Measurements from ENCODE around the gene HERC4.
"Not testable (repeated sequence)": the region's sequence is repeated elsewhere in the genome, so short reads cannot be mapped to it uniquely, and the experiment has no call there.

HERC4 gene

DNA sequence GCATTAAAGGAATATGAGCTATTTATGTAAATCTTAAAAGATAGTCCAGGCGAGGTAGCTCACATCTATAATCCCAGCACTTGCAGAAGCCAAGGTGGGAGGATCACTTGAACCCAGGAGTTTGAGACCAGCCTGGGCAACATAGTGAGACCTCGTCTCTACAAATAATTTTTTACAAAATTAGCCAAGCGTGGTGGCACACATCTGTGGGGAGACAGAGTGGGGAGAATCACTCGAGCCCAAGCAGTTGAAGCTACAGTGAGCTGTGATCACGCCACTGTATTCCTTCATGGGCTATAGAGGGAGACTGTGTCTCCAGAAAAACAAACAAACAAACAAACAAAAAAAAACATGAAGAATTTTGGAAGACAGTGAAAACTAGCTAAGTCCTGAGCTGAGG is 28.4 kb downstream of the HERC4 start:
- no peak for DNase-seq

DNA sequence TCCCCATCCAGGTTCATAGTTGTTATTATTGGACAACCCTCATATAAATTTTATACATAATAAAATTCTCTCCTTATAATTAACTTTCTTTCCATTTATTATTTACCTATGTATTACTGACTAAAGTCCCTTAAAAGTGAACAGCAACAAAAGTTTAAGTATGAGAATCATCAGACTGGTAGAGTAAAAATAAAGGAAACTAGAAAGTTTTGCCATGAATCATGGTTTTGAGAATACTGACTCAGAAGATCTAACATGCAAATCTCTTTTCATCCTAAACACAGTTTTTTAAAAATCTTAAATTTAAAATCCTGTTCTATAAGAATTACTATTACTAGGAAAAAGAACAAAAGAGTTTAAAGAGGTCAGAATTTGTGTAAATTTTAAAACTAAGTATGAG is 32.1 kb downstream of the HERC4 start:
- no peak for DNase-seq

DNA sequence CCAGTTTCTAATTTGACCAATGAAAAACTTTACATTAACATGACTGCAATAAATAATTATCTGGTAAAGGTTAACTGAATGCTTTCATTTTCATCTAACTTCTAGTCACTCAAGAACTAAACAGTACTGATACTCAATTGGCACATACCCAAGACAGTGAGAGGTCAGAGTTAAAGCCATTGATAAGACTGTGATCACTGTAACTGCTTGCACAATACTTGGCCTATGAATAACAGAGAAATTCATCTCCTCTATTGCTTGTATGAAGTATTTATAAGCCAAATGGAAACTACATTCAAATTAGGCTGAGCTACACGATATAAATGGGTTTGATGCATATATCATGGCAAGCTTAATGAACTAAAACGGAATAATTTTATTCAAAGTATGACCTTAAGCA is 43.0 kb downstream of the HERC4 start:
- DNase-seq, result no peak

DNA sequence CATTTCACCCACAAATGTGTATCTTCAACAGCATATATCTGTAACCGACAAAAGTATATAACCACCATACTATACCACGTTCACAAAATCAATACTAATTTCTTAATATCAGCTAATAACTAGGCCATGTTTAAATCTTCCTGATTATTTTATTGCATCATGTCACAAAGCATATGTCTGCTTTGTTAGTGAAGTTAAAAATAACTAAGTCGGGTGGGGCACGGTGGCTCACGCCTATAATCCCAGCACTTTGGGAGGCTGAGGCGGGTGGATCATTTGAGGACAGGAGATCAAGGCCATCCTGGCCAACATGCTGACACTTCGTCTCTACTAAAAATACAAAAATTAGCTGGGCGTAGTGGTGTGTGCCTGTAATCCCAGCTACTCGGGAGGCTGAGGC is 47.7 kb downstream of the HERC4 start:
- no peak for DNase-seq

DNA sequence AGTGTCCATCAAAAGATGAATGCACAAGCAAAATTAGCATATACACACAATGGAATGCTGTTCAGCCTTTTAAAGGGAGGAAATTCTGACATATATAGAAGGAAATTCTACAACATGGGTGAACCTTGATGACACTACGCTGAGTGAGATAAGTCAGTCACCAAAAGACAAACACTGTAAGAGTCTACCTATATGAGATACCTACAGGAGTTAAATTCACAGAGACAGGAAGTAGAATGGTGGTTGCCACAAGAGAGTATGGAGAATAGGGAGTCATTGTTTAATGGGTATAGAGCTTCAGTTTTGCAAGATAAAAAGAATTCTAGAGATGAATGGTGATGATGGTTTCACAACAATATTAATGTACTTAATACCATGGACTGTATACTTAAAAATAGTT is 51.8 kb downstream of the HERC4 start:
- no peak for DNase-seq

DNA sequence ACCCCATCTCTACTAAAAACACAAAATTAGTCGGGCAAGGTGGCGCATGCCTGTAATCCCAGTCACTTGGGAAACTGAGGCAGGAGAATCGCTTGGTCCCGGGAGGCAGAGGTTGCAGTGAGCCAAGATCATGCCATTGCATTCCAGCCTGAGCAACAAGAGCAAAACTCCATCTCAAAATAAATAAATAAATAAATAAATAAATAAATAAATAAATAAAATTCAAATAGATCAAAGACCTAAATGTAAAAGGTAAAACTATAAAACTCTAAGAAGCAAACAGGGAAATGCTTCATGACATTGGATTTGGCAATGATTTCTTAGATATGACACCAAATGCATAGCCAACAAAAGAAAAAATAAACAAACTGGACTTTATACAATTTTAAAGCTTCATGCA is 52.8 kb downstream of the HERC4 start:
- DNase-seq, result not testable (repeated sequence)

DNA sequence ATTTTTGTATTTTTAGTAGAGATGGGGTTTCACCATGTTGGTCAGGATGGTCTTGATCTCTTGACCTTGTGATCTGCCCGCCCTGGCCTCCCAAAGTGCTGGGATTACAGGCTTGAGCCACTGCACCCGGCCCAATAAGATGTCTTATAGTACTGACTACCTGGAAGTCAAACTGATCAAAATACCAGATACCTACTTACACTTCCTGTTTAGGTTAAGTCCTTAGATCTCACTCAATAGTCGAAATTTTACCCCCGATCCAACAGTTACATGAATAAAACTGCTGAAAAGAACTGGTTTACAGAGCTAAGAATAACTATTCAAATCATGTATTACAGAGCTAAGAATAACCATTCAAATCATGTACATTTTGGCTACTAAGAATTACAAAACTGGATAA is 58.6 kb downstream of the HERC4 start:
- DNase-seq, result not testable (repeated sequence)

DNA sequence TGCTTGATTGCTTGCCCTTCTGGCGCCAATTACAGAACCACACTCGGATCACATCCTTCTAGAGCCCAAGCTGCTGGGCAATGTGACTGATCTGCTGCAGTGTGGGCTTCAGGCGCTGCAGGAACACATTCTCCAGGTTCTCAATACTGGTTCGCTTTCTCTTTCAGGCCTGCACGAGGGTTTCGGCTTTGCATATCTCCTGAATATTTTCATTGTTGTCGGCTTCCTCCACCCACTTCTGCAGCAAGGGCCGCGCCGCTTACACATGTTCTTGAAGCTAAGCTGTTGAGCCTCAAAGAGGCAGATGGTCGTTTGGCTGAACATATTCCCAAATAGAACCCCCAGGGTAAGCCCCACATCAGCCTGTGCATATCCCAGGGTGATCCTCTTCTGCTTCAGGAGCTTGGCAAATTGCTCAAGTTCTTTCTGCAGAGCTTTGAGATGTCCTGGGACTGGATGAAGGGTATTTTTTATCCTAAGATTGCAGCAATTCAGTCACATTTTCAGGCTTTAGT is 64.6 kb downstream of the HERC4 start:
- no peak for DNase-seq

DNA sequence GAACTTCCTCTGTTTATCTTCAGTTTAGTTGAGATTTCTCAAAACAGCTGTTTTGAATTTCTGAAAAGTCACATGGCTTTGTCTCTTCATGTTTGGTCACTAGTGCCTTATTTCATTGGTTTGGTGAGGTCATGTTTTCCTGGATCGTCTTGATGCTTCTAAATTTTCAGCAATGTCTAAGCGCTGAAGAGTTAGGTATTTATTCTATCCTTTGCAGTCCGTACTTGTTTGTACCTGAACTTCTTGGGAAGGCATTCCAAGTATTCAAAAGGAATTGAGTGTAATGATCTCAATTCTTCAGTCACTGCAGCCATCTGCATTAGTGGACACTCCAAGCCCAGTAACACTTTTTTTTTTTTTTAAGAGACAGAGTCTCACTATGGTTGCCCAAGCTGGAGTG is 67.7 kb downstream of the HERC4 start:
- no peak for DNase-seq

DNA sequence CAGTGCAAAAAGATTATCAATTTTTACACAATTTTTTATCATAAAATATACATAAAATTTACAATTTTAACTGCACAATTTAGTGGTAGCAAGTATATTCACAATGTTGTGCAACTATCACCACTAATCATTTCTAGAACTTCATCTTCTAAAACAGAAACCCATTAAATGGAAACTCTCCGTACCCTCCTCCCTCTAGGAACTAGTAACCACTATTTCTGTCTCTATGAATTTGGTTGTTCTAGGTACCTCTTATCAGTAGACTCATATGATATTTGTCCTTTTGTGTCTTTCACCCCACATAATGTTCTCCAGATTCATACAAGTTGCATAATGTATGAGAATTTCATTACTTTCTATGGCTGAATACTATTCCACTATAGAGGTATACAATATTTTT is 73.5 kb downstream of the HERC4 start:
- no peak for DNase-seq

DNA sequence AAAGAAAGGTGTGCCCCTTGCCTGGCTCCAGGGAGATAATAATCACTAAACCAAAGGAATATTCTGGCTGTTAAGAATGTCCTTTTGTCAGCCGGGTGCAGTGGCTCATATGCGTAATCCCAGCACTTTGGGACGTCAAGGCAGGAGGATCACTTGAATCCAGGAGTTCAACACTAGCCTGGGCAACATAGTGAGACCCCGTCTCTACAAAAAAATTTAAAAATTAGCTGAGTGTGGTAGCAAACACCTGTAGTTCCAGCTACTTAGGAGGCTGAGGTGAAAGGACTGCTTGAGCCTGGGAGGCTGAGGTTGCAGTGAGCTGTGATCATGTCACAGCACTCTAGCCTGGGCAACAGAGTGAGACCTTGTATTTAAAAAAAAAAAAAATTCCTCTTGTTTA is 74.1 kb downstream of the HERC4 start:
- DNase-seq, result no peak

DNA sequence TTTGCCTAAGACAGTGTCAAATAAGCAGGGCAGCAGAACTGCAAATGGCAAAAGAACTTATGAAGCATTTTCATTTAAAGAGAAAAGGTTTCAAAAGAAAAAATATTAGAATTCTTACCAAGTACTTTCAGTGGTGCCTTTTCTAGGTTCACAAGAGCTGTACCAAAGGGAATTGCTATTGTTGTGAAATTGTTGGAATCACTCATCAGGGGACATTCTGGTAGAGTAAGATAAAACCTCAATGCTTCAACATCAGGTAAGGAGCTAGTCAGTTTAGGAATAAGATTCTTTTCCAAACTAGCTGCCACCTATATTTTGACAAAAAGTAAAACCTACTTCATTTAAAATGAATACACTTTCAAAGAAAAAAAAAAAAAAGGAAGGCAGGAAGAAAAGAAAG is 85.0 kb downstream of the HERC4 start:
- DNase-seq, result no peak

DNA sequence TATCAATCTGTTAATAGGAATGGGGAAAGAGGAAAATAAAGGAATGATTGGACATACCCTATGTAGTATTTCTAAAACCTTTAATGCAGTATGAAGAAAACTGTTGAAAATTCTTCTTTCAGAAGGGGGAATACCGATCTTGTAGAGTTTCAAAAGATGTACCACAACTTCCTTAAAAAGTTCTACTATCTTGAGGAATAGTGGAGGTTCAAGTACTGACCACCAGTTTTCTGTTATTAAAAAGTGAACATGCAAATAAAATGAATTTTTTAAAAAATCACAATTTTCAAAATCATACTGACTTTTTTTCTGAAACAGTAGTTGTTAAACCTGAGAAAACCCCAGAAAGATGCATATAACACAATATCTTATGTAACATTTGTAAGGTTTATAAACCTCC is 86.5 kb downstream of the HERC4 start:
- peak in 2 of 4 experiments; percentile 33 to 50 for DNase-seq

DNA sequence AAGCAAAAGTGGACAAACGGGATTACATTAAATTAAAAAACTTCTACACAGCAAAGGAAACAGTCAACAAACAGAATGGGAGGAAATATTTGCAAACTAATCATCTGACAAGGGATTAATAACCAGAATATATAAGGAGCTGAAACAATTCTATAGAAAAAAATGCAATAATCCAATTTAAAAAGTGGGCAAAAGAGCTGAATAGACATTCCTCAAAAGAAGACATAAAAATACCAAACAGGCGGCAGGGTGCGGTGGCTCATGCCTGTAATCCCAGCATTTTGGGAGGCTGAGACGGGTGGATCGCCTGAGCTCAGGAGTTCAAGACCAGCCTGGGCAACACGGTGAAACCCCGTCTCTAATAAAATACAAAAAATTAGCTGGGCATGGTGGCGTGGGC is 92.5 kb downstream of the HERC4 start:
- not testable (repeated sequence) for DNase-seq

DNA sequence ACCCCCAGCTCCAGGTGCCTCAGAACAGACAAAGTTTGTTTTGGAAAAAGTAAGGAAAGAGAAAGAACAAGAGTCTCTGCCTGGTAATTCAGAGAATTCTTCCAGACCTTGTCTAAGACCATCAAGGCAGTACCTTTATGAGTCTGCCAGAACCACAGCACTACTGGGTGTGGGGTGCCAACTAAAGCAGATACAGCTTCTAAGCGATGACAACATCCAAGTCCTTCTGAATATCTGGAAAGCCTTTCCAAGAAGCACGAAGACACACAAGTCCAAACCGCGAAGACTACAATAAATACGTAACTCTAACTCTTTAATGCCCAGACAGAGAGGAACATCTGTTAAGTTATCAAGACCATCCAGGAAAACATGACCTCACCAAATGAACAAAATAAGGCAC is 96.3 kb downstream of the HERC4 start:
- no peak for DNase-seq

DNA sequence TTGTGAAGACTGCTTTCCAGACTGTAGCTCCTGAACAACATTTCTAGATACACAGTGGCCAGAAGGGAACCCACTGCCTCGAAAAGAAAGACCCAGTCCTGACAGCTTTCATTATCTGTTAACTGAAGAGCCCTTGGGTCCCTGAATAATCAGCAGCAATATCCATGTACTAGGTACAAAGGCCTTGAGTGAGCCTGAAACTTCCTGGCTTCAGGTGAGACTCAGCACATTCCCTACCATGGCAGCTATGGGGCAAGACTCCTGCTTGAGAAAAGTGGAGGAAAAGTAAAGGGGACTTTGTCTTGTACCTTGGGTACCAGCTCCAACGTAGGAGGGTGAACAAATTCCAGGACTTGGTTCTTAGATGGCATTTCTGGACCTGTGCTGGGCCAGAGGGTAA is 97.8 kb downstream of the HERC4 start:
- DNase-seq, result no peak

DNA sequence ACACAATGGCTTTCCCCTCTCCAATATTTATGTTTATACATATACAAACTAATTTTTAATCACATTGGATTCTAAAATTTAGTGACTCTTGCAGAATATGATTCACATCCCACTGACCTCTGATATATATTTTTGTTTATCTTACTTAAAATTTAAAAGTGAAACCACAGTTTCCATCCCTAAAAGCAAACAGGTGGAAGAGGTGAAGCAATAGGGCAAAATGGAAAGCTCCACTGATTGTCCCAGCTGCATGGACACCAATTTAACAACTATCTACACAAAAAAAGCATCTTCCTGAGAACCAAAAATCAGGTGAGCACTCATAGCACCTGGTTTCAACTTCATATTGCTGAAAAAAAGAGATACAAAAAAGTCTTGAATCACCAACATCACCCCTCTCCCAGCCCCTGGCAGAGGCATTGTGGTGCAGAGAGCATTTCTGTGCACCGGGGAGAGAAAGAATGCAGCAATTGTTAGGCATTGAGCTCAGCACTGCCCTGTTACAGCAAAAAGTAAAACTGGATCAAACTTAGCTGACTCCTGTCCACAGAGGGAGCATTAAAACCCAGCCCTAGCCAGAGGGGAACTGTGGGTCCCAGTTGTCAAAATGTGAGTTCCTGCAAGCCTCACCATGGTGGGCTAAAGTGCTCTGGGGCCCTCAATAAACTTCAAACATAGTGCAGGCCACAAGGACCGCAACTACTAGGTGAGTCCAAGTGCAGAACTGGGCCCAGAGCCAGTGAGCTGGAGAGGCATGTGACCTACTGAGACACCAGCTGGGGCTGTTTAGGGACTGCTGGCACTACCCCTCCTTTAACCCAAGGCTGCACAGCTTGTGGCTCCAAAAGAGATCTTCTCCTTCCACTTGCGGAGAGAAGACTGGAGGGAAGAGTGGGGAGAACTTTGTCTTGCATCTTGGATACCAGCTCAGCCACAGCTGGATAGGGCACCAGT is 98.5 kb downstream of the HERC4 start:
- no peak for DNase-seq

DNA sequence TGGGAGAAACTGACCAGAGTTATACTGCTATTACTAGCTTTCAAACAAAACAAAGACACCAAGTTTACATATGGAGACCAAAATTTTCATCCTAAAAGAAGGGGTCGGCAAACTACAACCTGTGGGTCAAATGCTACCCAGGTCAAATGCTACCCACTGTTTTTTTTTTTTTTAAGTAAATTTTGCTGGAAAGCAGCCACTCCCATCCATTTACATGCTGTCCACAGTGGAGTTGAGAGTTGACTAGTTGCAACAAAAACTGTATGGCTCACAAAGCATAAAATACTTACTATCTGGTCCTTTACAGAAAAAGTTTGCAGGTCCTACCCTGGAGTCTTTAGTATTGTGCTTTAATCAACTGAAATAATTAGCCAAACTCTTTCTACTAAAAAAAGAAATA is 99.2 kb downstream of the HERC4 start:
- DNase-seq, result no peak

DNA sequence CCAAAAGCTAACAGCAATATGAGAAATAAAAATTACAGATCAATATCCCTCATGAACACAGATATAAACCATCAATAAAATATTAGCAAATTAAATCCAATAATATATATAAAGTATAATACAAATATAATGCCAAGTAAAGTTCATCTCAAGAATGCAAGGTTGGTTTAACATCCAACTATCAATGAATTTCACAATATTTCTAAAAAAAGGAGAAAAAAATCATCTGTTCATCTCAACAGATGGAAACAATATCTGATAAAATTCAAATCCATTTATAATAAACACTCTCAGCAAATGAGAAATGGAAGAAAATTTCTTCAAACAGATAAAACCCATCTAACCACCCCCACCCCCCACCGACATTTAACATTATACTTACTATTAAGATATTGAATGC is 103.8 kb downstream of the HERC4 start:
- peak in 2 of 4 experiments; percentile 6 to 9 for DNase-seq

DNA sequence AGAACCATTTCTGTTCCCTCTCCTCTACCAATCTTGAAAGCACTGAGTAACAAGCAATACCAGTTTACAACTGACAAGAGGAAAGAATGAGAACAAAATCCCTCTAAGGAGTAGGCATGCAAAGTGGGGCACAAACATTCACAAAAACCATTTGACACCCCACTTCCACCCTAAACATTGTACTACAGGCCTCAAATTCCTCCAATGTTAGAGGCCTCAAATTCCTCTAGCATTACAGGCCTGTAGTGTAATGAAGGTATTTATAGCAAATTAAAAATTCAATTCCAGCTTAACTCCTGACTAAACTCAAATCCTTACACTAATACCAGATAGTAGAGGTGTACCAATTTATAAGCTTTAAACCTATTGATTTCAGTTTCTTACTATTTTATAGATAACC is 105.2 kb downstream of the HERC4 start:
- DNase-seq, result no peak

DNA sequence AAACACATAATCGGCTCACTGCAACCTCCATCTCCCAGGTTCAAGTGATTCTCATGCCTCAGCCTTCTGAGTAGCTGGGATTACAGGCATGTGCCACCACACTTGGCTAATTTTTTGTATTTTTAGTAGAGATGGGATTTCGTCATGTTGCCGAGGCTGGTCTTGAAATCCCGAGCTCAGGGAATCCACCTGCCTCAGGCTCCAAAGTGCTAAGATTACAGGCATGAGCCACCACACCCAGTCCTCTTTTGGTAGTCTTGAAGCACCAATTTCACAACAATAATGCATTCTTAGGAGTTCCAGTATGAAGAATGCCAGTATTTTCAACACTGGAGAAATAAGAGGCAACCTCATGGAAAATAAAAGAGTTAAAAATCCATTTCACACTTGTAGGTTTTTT is 109.0 kb downstream of the HERC4 start:
- DNase-seq, result not testable (repeated sequence)

DNA sequence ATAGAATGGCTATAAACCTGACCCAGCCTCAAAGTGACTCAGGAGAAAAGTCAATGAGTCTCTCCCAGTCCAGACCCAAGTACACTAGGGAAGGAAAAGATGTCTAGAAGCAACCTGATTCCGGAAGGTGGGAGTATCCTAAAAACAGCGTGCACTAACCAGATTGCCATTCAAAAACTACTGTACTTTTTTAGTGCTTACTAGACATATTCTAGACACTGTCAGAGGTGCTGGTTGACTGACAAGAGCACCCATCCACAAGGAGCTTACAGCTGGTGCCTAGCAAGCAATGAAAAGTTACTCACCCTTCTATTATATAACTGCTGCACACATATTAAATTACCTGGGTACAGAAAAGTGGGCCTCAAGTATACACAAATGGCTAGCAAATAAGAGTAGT is 109.6 kb downstream of the HERC4 start:
- no peak for DNase-seq

DNA sequence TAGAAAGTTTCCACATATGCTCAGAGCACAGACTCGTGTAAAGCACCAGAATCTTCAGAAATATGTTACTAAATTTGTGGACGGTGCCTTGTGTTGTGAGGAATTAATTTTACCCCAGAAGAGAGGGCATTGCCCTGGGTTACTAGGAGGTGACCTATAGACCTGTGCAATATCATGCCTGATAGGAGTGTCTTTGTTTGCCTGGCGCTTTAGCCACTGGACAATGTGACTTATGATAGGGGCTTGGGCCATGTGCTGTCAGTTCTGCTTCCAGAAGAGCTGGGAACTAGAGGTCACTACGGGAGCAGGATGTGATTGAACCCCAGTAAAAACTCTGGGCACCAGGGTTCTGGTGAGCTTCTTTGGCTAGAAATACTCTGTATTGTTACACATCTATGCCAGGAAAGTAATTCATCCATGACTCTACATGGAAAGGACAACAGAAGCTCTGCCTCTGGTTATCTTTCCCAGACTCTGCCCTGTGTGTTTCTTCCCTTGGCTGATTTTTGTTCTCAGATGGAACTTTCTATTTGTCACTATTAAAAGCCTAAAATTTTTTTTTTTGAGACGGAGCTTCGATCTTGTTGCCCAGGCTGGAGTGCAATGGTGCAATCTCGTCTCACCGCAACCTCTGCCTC is 115.1 kb downstream of the HERC4 start:
- DNase-seq, result no peak

DNA sequence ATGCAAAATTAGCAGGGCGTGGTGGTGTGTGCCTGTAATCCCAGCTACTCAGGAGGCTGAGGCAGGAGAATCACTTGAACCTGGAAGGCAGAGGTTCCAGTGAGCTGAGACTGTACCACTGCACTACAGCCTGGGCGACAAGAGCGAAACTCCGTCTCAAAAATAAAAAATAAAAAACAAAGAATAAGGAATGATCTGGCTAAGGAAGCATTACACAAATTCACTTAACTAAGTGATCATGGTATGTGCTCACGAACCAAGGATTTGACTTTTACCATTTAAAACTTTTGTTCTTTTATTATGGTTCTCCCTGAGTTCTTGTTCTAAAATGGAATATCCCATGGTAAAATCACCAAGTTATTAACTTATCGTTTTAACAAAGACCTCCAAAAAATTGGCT is 119.5 kb downstream of the HERC4 start:
- no peak for DNase-seq
